Naive thymus-derived CD8-positive, alpha-beta T cell (primary cell): ENCODE measurements around the gene TCF23. TPM values are rescaled to one million over a fixed set of nuclear protein-coding genes. Genes with fewer than 3 reads are reported as not detected.
"Not testable (repeated sequence)": the region's sequence is repeated elsewhere in the genome, so short reads cannot be mapped to it uniquely, and the experiment has no call there.

Experiments
- ATAC-seq, 2 donors: fragments of 150-1000 bp; cut with Tn5 transposase in 1 of 2; sonication (Bioruptor Pico), chemical (Tn5 transposase) in 1 of 2; 1 replicate in 1 of 2; 2 replicates in 1 of 2; pipeline ENCODE4 v1.10.0; 2021; ENCODE audit warnings: mild to moderate bottlenecking in 2 of 2, moderate library complexity in 2 of 2
- POLR2A ChIA-PET: fragments of 350-600 bp; sonication (Branson Sonifier 250); formaldehyde crosslinking; loops from one replicate; lab custom pipeline; 2021; ENCODE audit warnings: antibody characterized with exemption; lab: Charles Lee
- DNase-seq, 10 donors: peaks; one replicate each; pipeline versions ENCODE4 v3.0.0 to v3.0.0-alpha.2; 2020 to 2022
- H3K27ac Mint-ChIP-seq, 10 donors: one replicate each; pipeline ENCODE4 v1.8.0; 2020 to 2022; ENCODE audit warnings: mild to moderate bottlenecking in 10 of 10, mixed read lengths in 10 of 10, moderate library complexity in 4 of 10, inconsistent platforms in 1 of 10
- H3K27me3 Mint-ChIP-seq, 5 donors: one replicate each; pipeline ENCODE4 v1.8.0; 2021 to 2022; ENCODE audit warnings: mixed read lengths in 5 of 5
- H3K36me3 Mint-ChIP-seq, 3 donors: one replicate each; pipeline ENCODE4 v1.8.0; 2020 to 2022; ENCODE audit warnings: mixed read lengths in 3 of 3, mild to moderate bottlenecking in 2 of 3, inconsistent platforms in 1 of 3
- H3K4me1 Mint-ChIP-seq, 4 donors: one replicate each; pipeline ENCODE4 v1.8.0; 2021 to 2022; ENCODE audit warnings: mixed read lengths in 4 of 4
- H3K4me3 Mint-ChIP-seq, 10 donors: one replicate each; pipeline ENCODE4 v1.8.0; 2020 to 2022; ENCODE audit warnings: mild to moderate bottlenecking in 10 of 10, mixed read lengths in 10 of 10, moderate library complexity in 6 of 10, inconsistent platforms in 1 of 10
- H3K9me3 Mint-ChIP-seq, 9 donors: one replicate each; pipeline ENCODE4 v1.8.0; 2020 to 2022; ENCODE audit warnings: mixed read lengths in 9 of 9, mild to moderate bottlenecking in 3 of 9, inconsistent platforms in 1 of 9, moderate library complexity in 1 of 9
- polyA plus RNA-seq, 3 donors: library from polyadenylated mRNA; unstranded; fragments of 300-500 nt; fragmentation: Illumina TruSeq; gene quantifications; one replicate each; pipeline ENCODE4 v1.2.3, GENCODE V29; 2021
- total RNA-seq, 8 experiments: library from RNA in 2 of 8; stranded (reverse) in 2 of 8; gene quantifications; one replicate each; pipeline ENCODE4 v1.2.3 and lab custom pipeline; 2021 to 2026

Gene TCF23
- total and polyA plus RNA-seq, 5 experiments from 2014 or later, result not detected

GRCh38 chr2:27118525-27119329 lies 30.1 kb upstream of the TCF23 start, which contains the start of gene CGREF1:
Gene CGREF1 (minus strand): TSS chr2:27119128. CDS start chr2:27104366, 14,762 bp downstream.
- Mint-ChIP-seq H3K36me3 (no peaks in the 10 kb centered on the region), H3K27me3 (peaks cover 8 to 25% (median 17%) of the 10 kb centered on the region in 5 donors), H3K4me3 (peak within 1 kb of the TSS; percentile 67 to 89 (median 80)), H3K4me1 (peaks cover 11 to 24% (median 17%) of the 10 kb centered on the region in 4 donors), H3K27ac (no peak within 1 kb of the TSS), H3K9me3 (peaks cover 0 to 2% (median 0%) of the 10 kb centered on the region in 9 donors)
- DNase-seq, result no peak
- POLR2A ChIA-PET, result interaction anchor here (1.2 kb wide), 1 partner anchor 15 kb away, joined by 4 read pairs; the partner anchor contains the start of gene PREB
- peak in 1 of 2 donors; percentile 9 for ATAC-seq

DNA sequence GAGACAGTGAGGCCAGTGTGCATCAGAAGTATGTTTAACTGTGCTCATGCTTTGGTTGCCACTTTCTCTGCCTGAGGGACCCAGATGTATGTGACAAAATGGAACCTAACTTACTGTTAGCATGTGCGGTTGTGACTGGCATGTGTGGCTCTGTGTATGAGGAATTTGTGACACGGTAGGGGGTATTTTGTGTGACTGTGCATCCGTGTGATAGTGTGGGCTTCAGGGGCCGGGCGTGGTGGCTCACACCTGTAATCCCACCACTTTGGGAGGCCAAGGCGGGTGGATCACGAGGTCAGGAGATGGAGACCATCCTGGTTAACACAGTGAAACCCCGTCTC lies 29.5 kb upstream of the TCF23 start:
- H3K27me3 Mint-ChIP-seq, result peaks cover 8 to 25% (median 17%) of the 10 kb centered on the region in 5 donors
- ATAC-seq, H3K36me3 Mint-ChIP-seq, POLR2A ChIA-PET, H3K9me3 Mint-ChIP-seq, H3K27ac Mint-ChIP-seq, DNase-seq: not testable (repeated sequence)
- peak overlapping the region; percentile 67 to 89 (median 80) for H3K4me3 Mint-ChIP-seq
- H3K4me1 Mint-ChIP-seq, result peaks cover 11 to 29% (median 21%) of the 10 kb centered on the region in 4 donors

DNA sequence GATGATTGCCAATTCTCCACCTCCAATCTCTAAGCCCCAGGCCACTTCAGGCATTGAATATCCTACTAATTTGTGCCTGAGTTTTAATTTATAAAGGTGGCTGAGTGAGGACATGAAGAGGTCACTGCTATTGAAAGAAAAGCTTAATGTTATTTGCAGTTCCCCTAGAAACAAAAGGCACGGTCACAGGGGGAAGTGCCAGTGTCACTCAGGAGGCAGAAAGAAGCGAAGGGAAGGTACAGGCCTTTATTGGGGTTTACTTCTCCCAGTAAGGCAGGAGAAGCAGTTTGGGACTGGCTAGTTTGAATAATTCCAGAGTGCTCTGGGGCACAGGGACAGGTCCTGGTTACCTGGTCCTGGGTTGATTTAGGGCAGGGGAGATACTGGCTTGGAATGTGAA lies 26.9 kb upstream of the TCF23 start:
- H3K4me3 Mint-ChIP-seq, result peak overlapping the region in 9 of 10 donors; percentile 19 to 93 (median 92)

GRCh38 chr2:27122791-27123190 lies 26.0 kb upstream of the TCF23 start:
- H3K36me3 Mint-ChIP-seq, result no peaks in the 10 kb centered on the region
- H3K4me1 Mint-ChIP-seq, result peaks cover 11 to 30% (median 21%) of the 10 kb centered on the region in 4 donors
- H3K27ac Mint-ChIP-seq, result peak overlapping the region; percentile 64 to 94 (median 90)
- H3K9me3 Mint-ChIP-seq, result peaks cover 0 to 2% (median 0%) of the 10 kb centered on the region in 9 donors
- ATAC-seq (no peak), DNase-seq (no peak)
- peak overlapping the region; percentile 87 to 97 (median 92) for H3K4me3 Mint-ChIP-seq
- peaks cover 8 to 19% (median 16%) of the 10 kb centered on the region in 5 donors for H3K27me3 Mint-ChIP-seq
- POLR2A ChIA-PET, result interaction anchor here (1.1 to 3.3 kb wide), 2 partner anchors 11 to 50 kb away, joined by 3 to 55 read pairs; partner anchors contain the start of gene PREB

More for the DNA sequence above, 26.9 kb upstream of the TCF23 start:
- DNase-seq (no peak), ATAC-seq (no peak)
- peak overlapping the region in 2 of 10 donors; percentile 40 to 50 for H3K27ac Mint-ChIP-seq
- H3K27me3 Mint-ChIP-seq, result peaks cover 8 to 25% (median 17%) of the 10 kb centered on the region in 5 donors
- H3K9me3 Mint-ChIP-seq, result peaks cover 0 to 2% (median 0%) of the 10 kb centered on the region in 9 donors
- H3K36me3 Mint-ChIP-seq, result no peaks in the 10 kb centered on the region
- peaks cover 11 to 30% (median 21%) of the 10 kb centered on the region in 4 donors for H3K4me1 Mint-ChIP-seq
- POLR2A ChIA-PET, result no interaction called here

DNA sequence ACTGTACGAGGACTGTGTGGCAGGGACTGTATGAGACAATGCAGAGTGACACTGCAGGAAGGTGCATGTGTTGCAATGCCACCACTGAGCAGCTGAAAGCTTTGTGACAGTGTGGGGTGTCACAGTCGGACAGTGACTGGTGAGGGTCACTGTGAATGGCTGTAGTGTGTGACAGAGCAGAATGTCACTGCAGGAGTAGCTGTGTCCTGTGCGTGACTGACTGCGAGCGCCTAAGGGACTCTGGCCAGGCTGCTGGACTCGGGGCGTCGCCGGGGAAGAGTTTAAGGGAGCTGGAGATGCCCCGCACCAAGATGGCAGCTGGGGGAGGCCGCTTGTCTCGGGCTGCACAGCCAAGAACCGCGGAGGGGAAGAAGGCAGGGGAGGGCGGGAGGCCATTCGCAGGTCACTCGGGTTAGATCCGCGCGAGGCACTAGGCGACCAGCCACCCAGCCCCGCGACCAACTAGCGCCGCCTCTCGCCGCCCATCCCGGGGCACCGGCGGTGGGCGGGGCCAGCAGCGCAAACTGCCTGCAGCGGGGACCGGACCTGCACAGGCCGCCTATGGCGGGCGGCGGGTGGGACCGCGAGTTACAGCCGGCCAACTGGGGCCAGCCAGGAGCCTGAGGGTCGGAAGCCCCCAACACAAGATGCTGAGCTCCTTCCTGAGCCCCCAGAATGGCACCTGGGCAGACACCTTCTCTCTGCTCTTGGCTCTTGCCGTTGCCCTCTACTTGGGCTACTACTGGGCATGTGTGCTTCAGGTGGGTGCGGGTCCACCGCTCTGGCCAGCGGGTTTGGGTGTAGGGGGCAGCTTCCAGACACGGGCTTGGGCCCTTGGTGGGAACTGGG lies 25.3 kb upstream of the TCF23 start, which contains the start of gene ABHD1:
TSS of gene ABHD1 (plus strand) at position 514 of the 849 bp plus-strand sequence. CDS start at position 648, 134 bp downstream.
- DNase-seq, result peak; percentile 27 to 80 (median 60)
- Mint-ChIP-seq H3K4me3 (peak within 1 kb of the TSS; percentile 87 to 97 (median 92)), H3K27ac (peak within 1 kb of the TSS; percentile 64 to 94 (median 90)), H3K4me1 (peaks cover 11 to 28% (median 21%) of the 10 kb centered on the region in 4 donors), H3K36me3 (no peaks in the 10 kb centered on the region), H3K27me3 (peaks cover 8 to 17% (median 13%) of the 10 kb centered on the region in 5 donors), H3K9me3 (peaks cover 0 to 2% (median 0%) of the 10 kb centered on the region in 9 donors)
- ATAC-seq, result peak; percentile 80 to 91
- POLR2A ChIA-PET, result interaction anchor here (0.6 to 3.3 kb wide), 10 partner anchors 10 to 547 kb away, joined by 3 to 55 read pairs (median 4); partner anchors contain the start of genes AGBL5, ATRAID, KHK and OST4

DNA sequence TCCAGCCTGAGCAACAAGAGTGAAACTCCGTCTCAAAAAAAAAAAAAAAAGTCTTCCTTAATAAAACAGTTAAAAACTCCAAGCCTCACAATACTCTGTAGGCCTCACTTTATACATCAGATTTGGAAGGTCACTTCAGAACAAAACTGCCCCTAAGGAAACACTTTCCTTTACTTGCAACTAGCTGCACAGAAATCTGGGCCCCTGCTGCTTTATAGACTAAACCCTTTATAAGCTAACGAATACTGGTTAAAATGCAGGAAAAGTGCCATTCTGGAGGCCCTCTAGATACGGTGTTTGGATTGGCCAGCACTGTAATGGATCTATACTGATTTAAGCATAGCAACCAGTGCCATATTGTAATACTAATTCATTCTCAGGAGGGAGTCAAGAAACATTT lies 23.7 kb upstream of the TCF23 start:
- POLR2A ChIA-PET, result interaction anchor here (0.7 to 3.3 kb wide), 5 partner anchors 8 to 305 kb away, joined by 3 to 55 read pairs (median 6); partner anchors contain the start of genes AGBL5, OST4 and PREB
- Mint-ChIP-seq H3K27me3 (peaks cover 1 to 4% (median 2%) of the 10 kb centered on the region in 5 donors), H3K27ac (no peak overlapping the region), H3K4me1 (peaks cover 15 to 21% (median 18%) of the 10 kb centered on the region in 4 donors), H3K4me3 (peak overlapping the region in 2 of 10 donors; percentile 33 to 92), H3K36me3 (peaks cover 0 to 10% (median 0%) of the 10 kb centered on the region in 3 donors), H3K9me3 (no peaks in the 10 kb centered on the region)
- DNase-seq (no peak), ATAC-seq (no peak)

GRCh38 chr2:27126252-27126710 lies 22.5 kb upstream of the TCF23 start:
- Mint-ChIP-seq H3K27ac (peak overlapping the region in 3 of 10 donors; percentile 5 to 80 (median 31)), H3K27me3 (no peaks in the 10 kb centered on the region), H3K4me3 (no peak overlapping the region), H3K4me1 (peaks cover 17 to 27% (median 22%) of the 10 kb centered on the region in 4 donors), H3K9me3 (no peaks in the 10 kb centered on the region), H3K36me3 (peaks cover 0 to 21% (median 0%) of the 10 kb centered on the region in 3 donors)
- DNase-seq, result no peak
- POLR2A ChIA-PET, result interaction anchor here (0.7 kb wide), 2 partner anchors 8 to 55 kb away, joined by 3 to 5 read pairs; partner anchors contain the start of genes OST4 and PREB
- no peak for ATAC-seq

- DNase-seq (no peak), ATAC-seq (no peak)
- Mint-ChIP-seq H3K36me3 (peaks cover 0 to 35% (median 0%) of the 10 kb centered on the region in 3 donors), H3K27ac (peak overlapping the region in 2 of 10 donors; percentile 43 to 59), H3K4me1 (peaks cover 17 to 27% (median 21%) of the 10 kb centered on the region in 4 donors), H3K9me3 (no peaks in the 10 kb centered on the region), H3K27me3 (no peaks in the 10 kb centered on the region), H3K4me3 (no peak overlapping the region)
- POLR2A ChIA-PET, result no interaction called here
Measured at GRCh38 chr2:27127883-27128667, 20.7 kb upstream of the TCF23 start.

DNA sequence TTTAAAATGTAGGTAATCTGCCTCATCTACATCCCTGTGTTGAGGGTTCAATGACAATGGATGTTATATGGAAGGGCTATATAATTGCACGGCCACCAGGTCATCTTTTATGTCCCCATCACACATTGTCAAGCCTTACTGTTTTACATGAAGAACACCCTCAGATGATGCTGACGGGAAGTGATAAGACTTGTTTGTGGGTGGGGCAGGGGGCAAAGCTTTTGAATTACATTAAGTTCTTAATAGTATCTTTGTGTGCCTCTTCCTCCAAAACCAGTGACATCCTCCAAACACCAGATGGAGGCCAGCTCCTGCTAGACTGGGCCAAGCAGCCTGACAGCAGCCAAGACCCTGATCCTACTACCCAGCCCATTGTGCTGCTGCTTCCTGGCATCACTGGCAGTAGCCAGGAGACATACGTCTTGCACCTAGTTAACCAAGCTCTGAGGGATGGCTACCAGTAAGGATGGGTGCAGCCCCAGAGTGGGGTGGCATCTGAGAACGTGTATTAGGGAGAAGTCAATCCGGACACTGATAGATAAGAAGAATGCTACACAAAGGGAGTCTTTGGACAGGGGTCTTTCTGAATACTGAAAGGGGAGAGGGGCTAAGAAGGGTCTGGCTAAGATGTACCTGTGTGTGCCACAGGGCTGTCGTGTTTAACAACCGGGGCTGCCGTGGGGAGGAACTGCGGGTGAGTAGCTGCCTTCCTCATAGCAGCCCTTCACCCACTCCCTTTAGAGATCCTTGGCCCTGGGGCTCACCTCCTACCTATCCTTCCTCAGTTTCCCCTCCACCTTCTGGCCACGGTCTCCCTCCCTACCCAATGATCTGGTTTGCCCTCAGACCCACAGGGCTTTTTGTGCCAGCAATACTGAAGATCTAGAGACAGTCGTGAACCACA lies 19.9 kb upstream of the TCF23 start:
- Mint-ChIP-seq H3K4me1 (peaks cover 19 to 30% (median 24%) of the 10 kb centered on the region in 4 donors), H3K27ac (peak overlapping the region in 9 of 10 donors; percentile 5 to 92 (median 48)), H3K36me3 (peaks cover 0 to 35% (median 0%) of the 10 kb centered on the region in 3 donors), H3K9me3 (no peaks in the 10 kb centered on the region), H3K4me3 (no peak overlapping the region), H3K27me3 (no peaks in the 10 kb centered on the region)
- POLR2A ChIA-PET, result no interaction called here
- ATAC-seq (no peak), DNase-seq (no peak)

DNA sequence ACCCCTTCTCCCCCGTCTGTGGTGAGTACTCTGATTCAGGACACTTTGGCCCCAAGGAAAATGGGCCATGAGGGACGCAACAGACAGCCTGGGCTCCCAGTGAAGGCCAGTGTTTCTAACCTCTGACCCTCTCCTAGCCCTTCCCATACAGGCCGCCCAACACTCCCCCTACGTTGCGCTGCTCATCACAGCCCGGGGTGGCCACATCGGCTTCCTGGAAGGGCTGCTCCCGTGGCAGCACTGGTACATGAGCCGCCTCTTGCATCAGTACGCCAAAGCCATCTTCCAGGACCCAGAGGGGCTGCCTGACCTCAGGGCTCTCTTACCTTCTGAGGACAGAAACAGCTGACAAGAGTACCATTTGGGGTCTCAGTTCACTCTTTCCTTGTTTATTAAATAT lies 18.4 kb upstream of the TCF23 start:
- DNase-seq, result no peak
- Mint-ChIP-seq H3K4me3 (peak overlapping the region in 1 of 10 donors; percentile 30), H3K4me1 (peaks cover 19 to 37% (median 25%) of the 10 kb centered on the region in 4 donors), H3K27me3 (no peaks in the 10 kb centered on the region), H3K27ac (peak overlapping the region in 3 of 10 donors; percentile 24 to 59 (median 44)), H3K36me3 (peaks cover 0 to 35% (median 1%) of the 10 kb centered on the region in 3 donors), H3K9me3 (peaks cover 0 to 2% (median 0%) of the 10 kb centered on the region in 9 donors)
- no peak for ATAC-seq
- POLR2A ChIA-PET, result no interaction called here
